Measurements from ENCODE around the gene PPIG. TPM values are rescaled to one million over a fixed set of nuclear protein-coding genes. Genes with fewer than 3 reads are reported as not detected.
A peak's percentile ranks its signal among the peaks of the same experiment; 100 is the strongest.
"Not testable (repeated sequence)": the region's sequence is repeated elsewhere in the genome, so short reads cannot be mapped to it uniquely, and the experiment has no call there.

Gene PPIG
- polyA plus RNA-seq, 1 experiment: 11.7 TPM

GRCh38 chr2:169571571-169571970 lies 12.6 kb upstream of the PPIG start:
- ChIA-PET CTCF (interaction anchor here (1.1 kb wide), 1 partner anchor 145 kb away, joined by 3 read pairs; no protein-coding TSS in a partner anchor), POLR2A (no interaction called here)
- no peak for DNase-seq (ENCODE audit: low read depth)
- no peak overlapping the region for H3K4me3 ChIP-seq (ENCODE audit: low read depth, low read length)
- H3K36me3 ChIP-seq (ENCODE audit: control insufficient read depth, insufficient read depth, low read length): no peaks in the 10 kb centered on the region
- no peak for TF ChIP-seq CTCF (IDR thresholded peaks at IDR 0.05; ENCODE audit: insufficient read depth, low read depth, low read length)
- no peaks in the 10 kb centered on the region for H3K27me3 ChIP-seq (ENCODE audit: control insufficient read depth, insufficient read depth, low read length)

GRCh38 chr2:169572189-169572588 lies 12.0 kb upstream of the PPIG start:
- no peaks in the 10 kb centered on the region for H3K27me3 ChIP-seq (ENCODE audit: control insufficient read depth, insufficient read depth, low read length)
- POLR2A ChIA-PET: interaction anchor here (0.6 kb wide), 1 partner anchor 360 kb away, joined by 3 read pairs; no protein-coding TSS in a partner anchor
- H3K36me3 ChIP-seq (ENCODE audit: control insufficient read depth, insufficient read depth, low read length): no peaks in the 10 kb centered on the region
- no peak for DNase-seq (ENCODE audit: low read depth)
- no peak overlapping the region for H3K4me3 ChIP-seq (ENCODE audit: low read depth, low read length)
- CTCF ChIA-PET: interaction anchor here (1.1 kb wide), 1 partner anchor 144 kb away, joined by 3 read pairs; no protein-coding TSS in a partner anchor
- no peak for TF ChIP-seq CTCF (IDR thresholded peaks at IDR 0.05; ENCODE audit: insufficient read depth, low read depth, low read length)

- Histone ChIP-seq H3K27me3 (ENCODE audit: control insufficient read depth, insufficient read depth, low read length) (no peaks in the 10 kb centered on the region), H3K4me3 (ENCODE audit: low read depth, low read length) (peak overlapping the region; percentile 67), H3K36me3 (ENCODE audit: control insufficient read depth, insufficient read depth, low read length) (no peaks in the 10 kb centered on the region)
- CTCF ChIA-PET: interaction anchor here (0.7 to 1.1 kb wide), 6 partner anchors 10 to 197 kb away, joined by 3 to 4 read pairs (median 3); no protein-coding TSS in a partner anchor
- DNase-seq (ENCODE audit: low read depth): no peak
- POLR2A ChIA-PET: interaction anchor here (0.6 kb wide), 2 partner anchors 304 to 359 kb away, joined by 3 read pairs; no protein-coding TSS in a partner anchor
- no peak for TF ChIP-seq CTCF (IDR thresholded peaks at IDR 0.05; ENCODE audit: insufficient read depth, low read depth, low read length)
These were observed 11.4 kb upstream of the PPIG start for GRCh38 chr2:169572821-169573159.

- CTCF ChIA-PET: interaction anchor here (0.7 to 1.1 kb wide), 5 partner anchors 11 to 197 kb away, joined by 3 to 4 read pairs (median 3); no protein-coding TSS in a partner anchor
- peak; percentile 45 for DNase-seq (ENCODE audit: low read depth)
- no peak for TF ChIP-seq CTCF (IDR thresholded peaks at IDR 0.05; ENCODE audit: insufficient read depth, low read depth, low read length)
- Histone ChIP-seq H3K36me3 (ENCODE audit: control insufficient read depth, insufficient read depth, low read length) (no peaks in the 10 kb centered on the region), H3K27me3 (ENCODE audit: control insufficient read depth, insufficient read depth, low read length) (no peaks in the 10 kb centered on the region), H3K4me3 (ENCODE audit: low read depth, low read length) (peak within 1 kb of the TSS; percentile 67)
- POLR2A ChIA-PET: interaction anchor here (0.6 kb wide), 1 partner anchor 304 kb away, joined by 3 read pairs; no protein-coding TSS in a partner anchor
These were observed 10.8 kb upstream of the PPIG start, which contains the start of gene FASTKD1 for GRCh38 chr2:169573160-169573973. TSS of gene FASTKD1 (minus strand) at chr2:169573865. CDS start at chr2:169572029, 1,836 bp downstream.

- no peak for TF ChIP-seq CTCF (IDR thresholded peaks at IDR 0.05; ENCODE audit: insufficient read depth, low read depth, low read length)
- Histone ChIP-seq H3K36me3 (ENCODE audit: control insufficient read depth, insufficient read depth, low read length) (no peaks in the 10 kb centered on the region), H3K27me3 (ENCODE audit: control insufficient read depth, insufficient read depth, low read length) (0 out of 2 replicates have a peak, but pooled peaks cover under 1% of the 10 kb centered on the region), H3K4me3 (ENCODE audit: low read depth, low read length) (peak overlapping the region; percentile 67)
- no peak for DNase-seq (ENCODE audit: low read depth)
- ChIA-PET CTCF (interaction anchor here (1.1 kb wide), 1 partner anchor 196 kb away, joined by 4 read pairs; no protein-coding TSS in a partner anchor), POLR2A (no interaction called here)
These were observed 10.2 kb upstream of the PPIG start for GRCh38 chr2:169573974-169574299.

- H3K27me3 ChIP-seq (ENCODE audit: control insufficient read depth, insufficient read depth, low read length); POLR2A ChIA-PET; H3K4me3 ChIP-seq (ENCODE audit: low read depth, low read length); H3K36me3 ChIP-seq (ENCODE audit: control insufficient read depth, insufficient read depth, low read length); DNase-seq (ENCODE audit: low read depth); CTCF ChIA-PET: not testable (repeated sequence)
These were observed 9.6 kb upstream of the PPIG start for GRCh38 chr2:169574539-169574938.

- H3K36me3 ChIP-seq (ENCODE audit: control insufficient read depth, insufficient read depth, low read length); DNase-seq (ENCODE audit: low read depth); POLR2A ChIA-PET; H3K4me3 ChIP-seq (ENCODE audit: low read depth, low read length); H3K27me3 ChIP-seq (ENCODE audit: control insufficient read depth, insufficient read depth, low read length); CTCF ChIA-PET: not testable (repeated sequence)
These were observed 8.9 kb upstream of the PPIG start for GRCh38 chr2:169575264-169575663.
